GM18505 (cell line): ENCODE results near the gene PDIA6.
"Not testable (repeated sequence)": the region's sequence is repeated elsewhere in the genome, so short reads cannot be mapped to it uniquely, and the experiment has no call there.

Experiments
- ATAC-seq: cut with Tn5 transposase; IDR thresholded peaks from one replicate; pipeline ENCODE4 v1.9.1; 2021; ENCODE audit not compliant: unreplicated experiment
- POLR2A ChIP-seq: IDR thresholded peaks from 4 replicates; pipeline ENCODE4 v1.6.1; 2011; ENCODE audit warnings: borderline replicate concordance; ENCODE audit not compliant: insufficient read depth, insufficient read length; ENCODE audit errors: extremely low read depth

Gene PDIA6

GRCh38 chr2:10829299-10829698 lies 16.7 kb upstream of the PDIA6 start:
- TF ChIP-seq POLR2A = no peak
- no peak for ATAC-seq

GRCh38 chr2:10828346-10828745 lies 15.8 kb upstream of the PDIA6 start:
- ATAC-seq = no peak
- no peak for TF ChIP-seq POLR2A

GRCh38 chr2:10826625-10827024 lies 14.0 kb upstream of the PDIA6 start:
- no peak for ATAC-seq
- TF ChIP-seq POLR2A = no peak

GRCh38 chr2:10826026-10826425 lies 13.4 kb upstream of the PDIA6 start:
- no peak for TF ChIP-seq POLR2A
- no peak for ATAC-seq

GRCh38 chr2:10824191-10824590 lies 11.6 kb upstream of the PDIA6 start:
- TF ChIP-seq POLR2A = no peak
- no peak for ATAC-seq

- TF ChIP-seq POLR2A = no peak
- no peak for ATAC-seq
Observed at GRCh38 chr2:10820978-10821695, 8.6 kb upstream of the PDIA6 start.

- no peak for TF ChIP-seq POLR2A
- ATAC-seq = no peak
Observed at GRCh38 chr2:10820562-10820961, 8.0 kb upstream of the PDIA6 start.

- no peak for TF ChIP-seq POLR2A
Observed at GRCh38 chr2:10819714-10820314, 7.2 kb upstream of the PDIA6 start.

GRCh38 chr2:10818984-10819383 lies 6.4 kb upstream of the PDIA6 start:
- ATAC-seq = no peak
- no peak for TF ChIP-seq POLR2A

More at GRCh38 chr2:10819714-10820314, 7.2 kb upstream of the PDIA6 start:
- ATAC-seq = no peak

- not testable (repeated sequence) for ATAC-seq
Observed at GRCh38 chr2:10818305-10818704, 5.7 kb upstream of the PDIA6 start.

GRCh38 chr2:10817413-10817812 lies 4.8 kb upstream of the PDIA6 start:
- TF ChIP-seq POLR2A = no peak
- no peak for ATAC-seq

- TF ChIP-seq POLR2A = no peak
- no peak for ATAC-seq
Observed at GRCh38 chr2:10814571-10815331, 2.2 kb upstream of the PDIA6 start.

- ATAC-seq = no peak
- no peak for TF ChIP-seq POLR2A
Observed at GRCh38 chr2:10814142-10814541, 1.6 kb upstream of the PDIA6 start.

GRCh38 chr2:10813163-10814138 lies 866 bp upstream of the PDIA6 start:
- not testable (repeated sequence) for ATAC-seq
